GM18909 (cell line): Measurements from ENCODE around the gene CNTN2.

Experiments
- ATAC-seq: cut with Tn5 transposase; IDR thresholded peaks from one replicate; pipeline ENCODE4 v1.9.1; 2021; ENCODE audit warnings: mild to moderate bottlenecking; ENCODE audit not compliant: unreplicated experiment, poor library complexity

Gene CNTN2

GRCh38 chr1:205017766-205018165, 25.2 kb upstream of the CNTN2 start:
- no peak for ATAC-seq

- no peak for ATAC-seq
Observed at GRCh38 chr1:205018381-205018780, 24.6 kb upstream of the CNTN2 start.

GRCh38 chr1:205020466-205020865, 22.5 kb upstream of the CNTN2 start:
- ATAC-seq, result no peak

- ATAC-seq, result no peak
Observed at GRCh38 chr1:205024679-205025078, 18.3 kb upstream of the CNTN2 start.

- ATAC-seq, result no peak
Observed at GRCh38 chr1:205025239-205025638, 17.8 kb upstream of the CNTN2 start.

- no peak for ATAC-seq
Observed at GRCh38 chr1:205026181-205026580, 16.8 kb upstream of the CNTN2 start.

GRCh38 chr1:205028390-205028789, 14.6 kb upstream of the CNTN2 start:
- no peak for ATAC-seq

GRCh38 chr1:205028924-205029323, 14.1 kb upstream of the CNTN2 start:
- no peak for ATAC-seq

GRCh38 chr1:205030241-205030640, 12.8 kb upstream of the CNTN2 start:
- no peak for ATAC-seq

GRCh38 chr1:205030896-205031295, 12.1 kb upstream of the CNTN2 start:
- no peak for ATAC-seq

- ATAC-seq, result no peak
Observed at GRCh38 chr1:205032508-205032907, 10.5 kb upstream of the CNTN2 start.

GRCh38 chr1:205037539-205037938, 5.5 kb upstream of the CNTN2 start:
- ATAC-seq, result no peak

- no peak for ATAC-seq
Observed at GRCh38 chr1:205038132-205038786, 4.8 kb upstream of the CNTN2 start.

GRCh38 chr1:205041001-205041715, 1.9 kb upstream of the CNTN2 start:
- no peak for ATAC-seq

GRCh38 chr1:205041998-205042910, 758 bp upstream of the CNTN2 start:
- ATAC-seq, result no peak

GRCh38 chr1:205043866-205044265, 854 bp downstream of the CNTN2 start:
- no peak for ATAC-seq

- ATAC-seq, result no peak
Observed at GRCh38 chr1:205044741-205045140, 1.7 kb downstream of the CNTN2 start.

GRCh38 chr1:205045146-205045545, 2.1 kb downstream of the CNTN2 start:
- no peak for ATAC-seq

- no peak for ATAC-seq
Observed at GRCh38 chr1:205046870-205047269, 3.9 kb downstream of the CNTN2 start.

- no peak for ATAC-seq
Observed at GRCh38 chr1:205047764-205048231, 4.8 kb downstream of the CNTN2 start.

- ATAC-seq, result no peak
Observed at GRCh38 chr1:205048382-205048781, 5.4 kb downstream of the CNTN2 start.
